Vagina (tissue), 2 donors: ENCODE measurements around the gene CACNA1I.

Source experiments
- CTCF ChIP-seq, 3 experiments: fragments of 450-650 bp in 2 of 3; fragments of 200-600 bp in 1 of 3; sonication (generic) in 1 of 3; IDR thresholded peaks; one replicate each; pipeline ENCODE4 v1.5.1; 2017 to 2019; ENCODE audit warnings: antibody characterized with exemption in 3 of 3, mild to moderate bottlenecking in 2 of 3, moderate library complexity in 2 of 3
- POLR2AphosphoS5 ChIP-seq, 2 donors: sonication (generic); formaldehyde crosslinking; IDR thresholded peaks; one replicate each; pipeline ENCODE4 v1.9.0; 2017; ENCODE audit warnings: antibody characterized with exemption in 2 of 2, mild to moderate bottlenecking in 2 of 2, low read depth in 1 of 2; ENCODE audit not compliant: insufficient read depth in 1 of 2

GRCh38 chr22:39654131-39654926 lies 83.8 kb downstream of the CACNA1I start:
- TF ChIP-seq CTCF (IDR thresholded peaks at IDR 0.05) (no peak), POLR2AphosphoS5 (IDR thresholded peaks at IDR 0.05; ENCODE audit: insufficient read depth in 1 of 2, low read depth in 1 of 2) (no peak)
